Limb (tissue), 2 donors: ENCODE measurements around the gene PIEZO2.
A peak's percentile ranks its signal among the peaks of the same experiment; 100 is the strongest.

Experiments used
- DNase-seq, 2 donors: peaks; one replicate each; pipeline ENCODE4 v3.0.0-alpha.2; 2016; ENCODE audit errors: extremely low spot score in 2 of 2

PIEZO2 gene

GRCh38 chr18:10899481-10899880 is 249.9 kb downstream of the PIEZO2 start:
- no peak for DNase-seq

- no peak for DNase-seq
Measured at GRCh38 chr18:10898417-10898974, 250.9 kb downstream of the PIEZO2 start.

- DNase-seq, result no peak
Measured at GRCh38 chr18:10896851-10897250, 252.5 kb downstream of the PIEZO2 start.

- DNase-seq, result no peak
Measured at GRCh38 chr18:10895976-10896375, 253.4 kb downstream of the PIEZO2 start.

DNA sequence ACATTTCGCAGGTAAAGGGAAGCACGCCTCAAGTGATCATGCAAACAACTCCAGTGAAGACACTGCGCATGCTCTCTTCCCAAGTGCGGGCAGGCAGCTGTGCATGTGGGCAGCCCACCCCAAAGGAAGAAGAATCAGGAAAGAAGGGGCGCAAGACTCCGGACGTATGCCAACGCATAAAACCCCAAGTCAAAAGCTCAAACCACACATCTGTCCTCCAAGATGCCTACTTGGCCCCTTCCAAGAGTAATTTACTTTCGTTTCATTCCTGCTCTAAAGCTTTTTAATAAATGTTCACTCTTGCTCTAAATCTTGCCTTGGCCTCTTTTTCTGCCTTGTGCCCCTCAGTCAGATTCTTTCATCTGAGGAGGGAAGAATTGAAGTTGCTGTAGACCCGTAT is 254.9 kb downstream of the PIEZO2 start:
- DNase-seq, result no peak

DNA sequence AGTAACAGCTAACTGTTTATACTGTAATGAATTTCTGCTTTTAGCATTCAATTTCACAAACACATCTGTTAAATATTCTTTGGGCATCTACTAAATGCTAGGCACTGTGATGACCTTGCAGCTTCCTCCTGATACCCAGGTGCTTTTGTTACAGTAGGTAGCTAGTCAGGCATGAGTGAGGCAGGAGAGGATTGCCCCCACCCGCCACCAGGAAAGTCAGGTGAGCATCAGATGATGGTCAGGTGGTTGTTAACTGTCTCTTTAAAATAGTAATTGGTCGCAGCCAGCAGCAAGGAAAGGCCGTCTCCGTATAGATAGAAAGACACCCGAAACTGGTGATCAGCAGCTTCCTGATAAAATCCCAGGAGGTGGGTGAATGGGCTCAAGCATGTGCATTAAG is 255.6 kb downstream of the PIEZO2 start:
- DNase-seq, result no peak

DNA sequence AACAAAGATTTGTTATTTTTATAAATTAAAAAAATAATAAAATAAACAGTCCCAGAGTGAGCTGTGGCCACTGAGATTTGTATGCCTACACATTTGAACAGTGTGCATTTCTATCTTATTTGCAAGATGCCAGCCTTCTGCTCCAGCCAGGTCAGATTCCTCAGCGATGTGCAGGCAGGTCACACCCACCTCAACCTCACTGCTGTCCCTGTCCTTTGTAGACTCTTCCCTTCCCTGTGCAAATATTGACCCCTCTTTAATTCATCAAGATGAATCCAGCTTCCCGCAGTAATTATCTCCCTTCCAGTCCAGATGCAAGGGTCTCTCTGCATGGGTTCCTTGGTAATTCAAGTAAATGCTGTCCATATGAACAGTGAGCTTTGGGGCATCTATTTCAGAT is 256.2 kb downstream of the PIEZO2 start:
- DNase-seq, result no peak

- DNase-seq, result no peak
Measured at GRCh38 chr18:10892786-10893185, 256.6 kb downstream of the PIEZO2 start.

- no peak for DNase-seq
Measured at GRCh38 chr18:10890022-10890421, 259.3 kb downstream of the PIEZO2 start.

DNA sequence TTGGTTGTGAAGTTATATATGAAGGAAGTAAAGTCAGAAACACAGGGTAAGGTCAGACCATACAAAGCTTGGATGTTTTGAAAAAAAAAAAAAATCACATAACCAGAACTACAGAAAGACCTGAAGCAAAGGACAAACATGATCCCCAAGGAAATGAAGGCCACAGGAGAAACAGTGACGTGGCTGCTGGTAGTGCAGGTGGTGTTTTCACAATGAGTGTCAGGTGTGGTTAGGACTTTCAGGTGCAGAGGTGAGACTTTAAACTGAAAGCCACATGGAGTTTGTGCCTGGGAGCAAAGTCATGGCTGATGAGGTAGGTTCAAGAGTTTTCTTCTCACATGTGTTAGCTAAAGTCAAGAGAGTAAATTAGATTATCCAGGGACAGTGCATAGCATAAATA is 270.7 kb downstream of the PIEZO2 start:
- DNase-seq, result no peak

GRCh38 chr18:10877987-10878386 is 271.4 kb downstream of the PIEZO2 start:
- DNase-seq, result no peak

GRCh38 chr18:10875811-10876210 is 273.6 kb downstream of the PIEZO2 start:
- DNase-seq, result no peak

DNA sequence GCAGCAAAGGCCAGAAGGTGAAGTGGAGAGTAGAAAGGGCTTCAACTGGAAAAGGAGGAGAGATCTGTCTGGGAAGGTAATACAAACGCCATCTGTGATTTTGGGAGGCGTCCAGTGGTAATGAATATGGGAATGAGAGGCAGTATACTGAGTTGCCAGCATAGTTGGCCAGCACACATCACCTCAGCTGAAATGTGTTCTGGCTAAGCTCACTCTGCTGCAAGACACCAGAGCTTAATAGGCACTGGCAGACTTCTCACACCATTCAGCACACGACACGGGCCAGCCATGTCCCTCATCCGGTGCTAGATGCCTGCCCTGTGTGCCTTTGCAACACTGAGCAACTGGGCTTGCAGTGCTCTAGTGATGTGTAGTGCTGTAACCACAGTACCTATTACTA is 277.1 kb downstream of the PIEZO2 start:
- peak; percentile 44 to 61 for DNase-seq

DNA sequence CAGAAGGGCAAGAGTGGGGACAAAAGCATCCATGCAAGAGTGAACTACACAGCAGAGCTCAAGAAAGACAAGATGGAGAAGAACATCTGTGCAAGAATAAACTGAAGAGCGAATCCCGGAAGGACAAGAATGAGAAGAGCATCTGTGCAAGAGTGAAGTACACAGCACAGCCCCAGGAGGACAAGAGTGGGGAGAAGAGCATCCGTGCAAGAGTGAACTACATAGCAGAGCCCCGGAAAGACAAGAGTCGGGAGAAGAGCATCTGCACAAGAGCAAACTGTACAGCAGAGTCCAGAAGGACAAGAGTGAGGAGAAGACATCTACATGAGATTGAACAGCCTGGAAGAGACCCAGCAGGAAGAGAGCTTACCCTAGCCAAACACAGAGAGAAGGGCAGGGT is 284.6 kb downstream of the PIEZO2 start:
- no peak for DNase-seq

DNA sequence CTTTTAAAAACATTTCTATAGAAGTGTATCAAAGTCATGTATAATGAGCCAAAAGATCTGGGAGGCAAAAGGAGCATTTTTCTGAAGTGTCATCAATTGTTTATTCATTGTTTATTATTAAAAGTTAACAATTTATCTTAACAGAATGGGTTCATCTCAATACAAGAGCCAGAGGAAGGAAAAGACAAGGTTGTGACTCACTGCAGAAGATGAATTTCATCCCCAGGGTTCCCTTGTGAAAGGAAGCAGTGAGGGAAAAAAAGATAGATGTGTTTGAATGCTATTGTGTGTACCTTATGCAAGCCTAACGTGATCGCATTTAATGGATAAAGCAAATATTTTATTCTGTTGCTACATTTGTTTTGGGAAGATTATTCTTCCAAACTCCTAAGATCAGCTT is 286.3 kb downstream of the PIEZO2 start:
- DNase-seq, result no peak

DNA sequence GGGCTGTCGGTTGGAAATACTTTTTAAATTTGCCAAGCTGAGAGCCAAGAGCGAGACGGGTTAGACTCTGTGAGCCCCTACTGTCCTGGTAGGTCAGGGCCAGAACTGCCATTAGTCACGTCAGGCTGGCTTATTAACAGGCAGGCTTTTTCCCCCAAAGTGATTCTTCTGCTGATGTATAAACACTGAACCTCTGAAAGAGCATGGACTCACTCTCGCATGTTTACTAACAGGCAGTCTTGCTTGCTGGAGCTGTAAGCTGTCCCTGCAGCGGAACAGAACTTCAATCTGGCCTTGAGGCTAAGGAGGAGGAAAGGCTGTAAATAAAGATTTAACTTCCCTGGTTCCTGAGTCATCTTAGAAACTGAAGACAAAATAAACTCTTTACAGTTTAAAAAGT is 288.4 kb downstream of the PIEZO2 start:
- peak in 1 of 2 donors; percentile 11 for DNase-seq

- no peak for DNase-seq
Measured at GRCh38 chr18:10860382-10860781, 289.0 kb downstream of the PIEZO2 start.

DNA sequence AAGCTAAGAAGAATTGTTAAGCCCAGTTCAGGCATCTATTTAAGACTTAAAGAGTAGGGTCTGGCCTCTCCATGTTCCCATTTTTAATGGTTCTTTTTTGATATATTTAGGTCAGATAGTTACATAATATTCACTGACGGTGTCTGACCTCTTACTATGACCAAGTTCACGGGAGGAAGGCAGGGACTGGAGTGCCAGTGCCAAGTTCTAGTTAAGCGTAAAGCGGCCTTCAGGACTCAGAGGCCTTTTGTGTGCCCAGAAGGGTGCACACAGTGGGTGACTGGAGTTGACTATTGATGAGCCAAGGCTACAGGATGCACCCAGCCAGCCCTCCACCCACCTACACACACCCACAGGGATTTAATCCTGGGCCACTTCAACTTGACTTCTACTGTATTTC is 290.9 kb downstream of the PIEZO2 start:
- DNase-seq, result no peak

DNA sequence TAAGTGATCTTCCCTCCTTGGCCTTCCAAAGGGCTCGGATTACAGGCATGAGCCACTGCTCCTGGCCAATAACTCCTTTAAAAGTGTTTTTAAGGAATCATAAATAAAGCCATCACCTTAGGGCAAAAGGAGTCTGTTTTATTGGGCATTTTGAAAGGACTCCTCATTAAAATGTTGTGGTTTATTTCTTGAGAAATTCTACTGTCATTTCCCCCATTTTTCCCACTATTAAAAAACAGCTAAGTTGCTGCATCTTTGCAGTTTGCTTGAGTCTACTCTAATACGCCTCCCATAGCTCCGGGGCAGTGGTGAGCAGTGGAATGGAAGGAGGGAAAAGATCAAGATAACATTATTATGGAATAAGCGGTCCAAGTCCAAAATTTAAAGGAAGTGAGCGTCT is 293.2 kb downstream of the PIEZO2 start:
- DNase-seq, result no peak

GRCh38 chr18:10852385-10853303 is 296.7 kb downstream of the PIEZO2 start:
- DNase-seq, result no peak

- peak in 1 of 2 donors; percentile 90 for DNase-seq
Measured at GRCh38 chr18:10851824-10852319, 297.5 kb downstream of the PIEZO2 start.

DNA sequence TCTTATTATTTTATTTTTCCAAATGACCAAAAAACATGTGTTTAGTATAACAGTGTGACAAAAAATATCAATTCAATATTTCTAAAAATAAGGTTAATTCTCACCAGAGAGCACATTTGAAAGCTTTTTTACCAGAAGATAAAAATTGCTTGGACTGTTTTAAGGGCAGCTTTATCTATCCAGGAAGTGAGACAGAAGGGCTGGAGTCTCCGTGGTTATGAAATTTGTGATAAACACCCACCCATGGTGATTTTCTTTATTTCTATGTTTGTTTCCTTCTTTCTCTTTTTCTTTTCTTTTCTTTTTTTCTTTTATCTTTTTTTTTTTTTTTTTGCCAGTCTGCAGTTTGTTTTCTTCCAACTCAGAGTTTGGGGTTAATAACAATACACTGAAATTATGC is 298.5 kb downstream of the PIEZO2 start:
- DNase-seq, result no peak

GRCh38 chr18:10850216-10850615 is 299.2 kb downstream of the PIEZO2 start:
- no peak for DNase-seq
